ENCODE measurements around the gene IGSF11.
"Not testable (repeated sequence)": the region's sequence is repeated elsewhere in the genome, so short reads cannot be mapped to it uniquely, and the experiment has no call there.

Gene IGSF11

GRCh38 chr3:119034256-119035013 is at the start of gene IGSF11:
Gene IGSF11, minus strand, starts transcription at chr3:119034846. Its CDS starts 264 bp downstream, at chr3:119034582.
- peak; percentile 28 to 37 for DNase-seq (ENCODE audit: low read depth in 2 of 2, low spot score in 1 of 2)

GRCh38 chr3:119080364-119080763 is 45.7 kb upstream of the IGSF11 start:
- DNase-seq (ENCODE audit: low read depth in 2 of 2, low spot score in 1 of 2) = no peak

DNA sequence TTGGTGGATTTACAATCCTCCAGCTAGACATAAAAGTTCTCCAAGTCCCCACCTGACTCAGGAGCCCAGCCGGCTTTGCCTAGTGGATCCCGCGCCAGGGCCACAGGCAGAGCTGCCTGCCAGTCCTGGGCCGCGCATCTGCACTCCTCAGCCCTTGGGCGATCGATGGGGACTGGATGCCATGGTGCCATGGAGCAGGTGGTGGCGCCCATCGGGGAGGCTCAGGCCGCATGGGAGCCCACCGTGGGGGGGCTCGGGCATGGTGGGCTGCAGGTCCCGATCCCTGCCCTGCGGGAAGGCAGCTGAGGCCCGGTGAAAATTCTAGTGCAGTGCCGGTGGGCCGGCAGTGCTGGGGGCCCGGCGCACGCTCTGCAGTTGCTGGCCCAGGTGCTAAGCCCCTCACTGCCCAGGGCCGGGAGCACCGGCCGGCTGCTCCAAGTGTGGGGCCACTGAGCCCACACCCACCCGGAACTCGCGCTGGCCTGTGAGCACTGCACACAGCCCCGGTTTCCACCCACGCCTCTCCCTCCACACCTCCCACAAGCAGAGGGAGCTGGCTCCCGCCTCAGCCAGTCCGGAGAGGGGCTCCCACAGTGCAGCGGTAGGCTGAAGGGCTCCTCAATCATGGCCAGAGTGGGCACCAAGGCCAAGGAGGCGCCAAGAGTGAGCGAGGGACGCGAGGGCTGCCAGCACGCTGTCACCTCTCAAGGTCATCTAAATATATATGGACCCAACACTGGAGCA is 38.8 kb upstream of the IGSF11 start:
- no peak for DNase-seq (ENCODE audit: low read depth in 2 of 2, low spot score in 1 of 2)

- not testable (repeated sequence) for DNase-seq (ENCODE audit: low read depth in 2 of 2, low spot score in 1 of 2)
Measured at GRCh38 chr3:119072451-119072850, 37.8 kb upstream of the IGSF11 start.

DNA sequence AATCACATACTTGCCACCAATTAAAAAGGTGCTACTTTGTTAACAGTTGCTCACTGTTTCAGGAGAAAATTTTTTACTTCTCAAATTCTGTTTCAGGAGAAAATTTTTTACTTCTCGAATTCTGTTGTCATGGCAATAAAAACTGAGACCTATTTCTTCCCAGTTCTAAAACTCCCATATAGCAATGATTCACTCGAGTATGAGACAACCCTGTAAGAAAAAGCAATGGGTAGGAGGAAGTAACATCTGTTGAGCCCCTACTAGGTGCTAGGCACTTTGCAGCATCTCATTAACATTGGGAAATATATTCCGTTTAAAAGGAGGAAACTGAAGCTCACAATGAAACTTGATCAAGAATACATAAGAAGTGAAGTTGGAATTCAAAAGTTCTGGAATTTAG is 35.1 kb upstream of the IGSF11 start:
- DNase-seq (ENCODE audit: low read depth in 2 of 2, low spot score in 1 of 2) = no peak

DNA sequence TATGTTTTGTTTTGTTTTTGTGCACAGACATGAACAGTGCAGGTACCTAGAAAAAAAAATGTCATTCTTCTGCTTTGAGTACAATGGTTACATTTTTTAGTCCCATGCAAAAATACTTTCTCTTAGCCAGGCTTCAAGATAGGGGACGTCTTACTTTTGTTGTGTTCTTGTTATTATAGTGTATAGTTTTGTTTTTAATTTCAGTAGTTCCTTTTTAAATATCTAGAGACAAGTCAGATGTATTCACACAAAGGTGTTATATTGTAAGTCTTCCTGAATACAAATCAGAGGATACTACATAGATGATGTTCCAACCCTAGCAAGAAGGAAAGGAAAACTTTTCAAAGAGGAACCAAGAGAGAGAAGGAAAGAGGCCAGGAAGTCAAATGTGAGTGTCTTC is 28.8 kb upstream of the IGSF11 start:
- DNase-seq (ENCODE audit: low read depth in 2 of 2, low spot score in 1 of 2) = no peak

- DNase-seq (ENCODE audit: low read depth in 2 of 2, low spot score in 1 of 2) = no peak
Measured at GRCh38 chr3:119062892-119063291, 28.2 kb upstream of the IGSF11 start.

DNA sequence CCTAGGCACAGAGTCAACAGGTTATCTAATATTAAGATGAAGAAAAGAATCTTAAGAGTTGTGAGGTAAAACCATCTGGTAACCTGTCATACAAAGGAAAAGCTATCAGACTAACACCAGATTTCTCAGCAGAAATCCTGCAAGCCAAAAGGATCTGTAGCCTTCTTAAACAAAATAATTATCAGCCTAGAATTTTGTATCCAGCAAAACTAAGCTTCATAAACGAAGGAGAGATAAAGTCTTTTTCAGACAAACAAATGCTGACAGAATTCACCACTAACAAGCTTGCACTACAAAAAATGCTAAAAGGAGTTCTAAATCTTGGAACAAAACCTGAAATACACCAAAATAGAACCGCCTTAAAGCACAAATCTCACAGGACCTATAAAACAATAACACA is 9.9 kb upstream of the IGSF11 start:
- no peak for DNase-seq (ENCODE audit: low read depth in 2 of 2, low spot score in 1 of 2)

GRCh38 chr3:119042162-119042561 is 7.5 kb upstream of the IGSF11 start:
- no peak for DNase-seq (ENCODE audit: low read depth in 2 of 2, low spot score in 1 of 2)

GRCh38 chr3:119035014-119035346 is 334 bp upstream of the IGSF11 start:
- no peak for DNase-seq (ENCODE audit: low read depth in 2 of 2, low spot score in 1 of 2)

DNA sequence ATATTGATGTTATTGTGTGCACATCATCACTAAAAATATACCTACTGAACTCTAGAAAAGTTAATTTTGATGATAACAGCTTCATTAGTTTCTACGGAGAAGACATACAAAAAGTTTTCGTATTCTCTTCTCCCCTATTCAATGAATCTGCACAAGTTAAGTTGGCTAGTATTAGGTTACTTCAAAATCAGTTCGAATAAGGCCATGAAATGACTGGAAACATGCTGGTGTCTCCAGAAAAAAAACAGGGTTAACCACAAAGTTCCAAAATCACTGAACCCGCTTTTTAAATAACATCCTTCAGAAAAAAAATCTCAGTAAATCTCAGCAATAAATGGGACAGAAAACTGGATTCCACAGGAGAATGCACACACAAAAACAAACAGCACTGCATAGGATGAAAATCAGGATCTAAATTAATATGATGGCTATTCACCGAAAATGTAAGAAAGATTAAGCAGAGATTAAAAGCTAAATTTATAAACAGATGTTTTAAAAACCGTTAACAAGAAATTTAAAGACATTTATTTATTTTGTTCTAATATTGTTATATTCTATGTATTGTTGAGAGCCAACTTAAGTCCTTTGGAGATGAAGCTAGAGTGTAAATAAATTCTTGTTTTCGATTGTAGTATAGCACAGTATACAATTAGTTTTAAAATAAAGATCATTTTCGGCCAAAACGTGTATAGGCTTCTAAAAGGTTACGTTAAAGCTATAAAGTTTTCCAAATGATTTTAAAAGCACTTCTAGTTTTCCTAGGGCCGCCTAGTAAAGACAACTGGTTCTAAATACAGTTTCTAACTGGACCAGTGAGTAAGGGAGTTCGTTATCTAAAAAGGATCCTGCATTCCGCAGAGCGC is 1.0 kb downstream of the IGSF11 start:
- DNase-seq (ENCODE audit: low read depth in 2 of 2, low spot score in 1 of 2) = no peak

DNA sequence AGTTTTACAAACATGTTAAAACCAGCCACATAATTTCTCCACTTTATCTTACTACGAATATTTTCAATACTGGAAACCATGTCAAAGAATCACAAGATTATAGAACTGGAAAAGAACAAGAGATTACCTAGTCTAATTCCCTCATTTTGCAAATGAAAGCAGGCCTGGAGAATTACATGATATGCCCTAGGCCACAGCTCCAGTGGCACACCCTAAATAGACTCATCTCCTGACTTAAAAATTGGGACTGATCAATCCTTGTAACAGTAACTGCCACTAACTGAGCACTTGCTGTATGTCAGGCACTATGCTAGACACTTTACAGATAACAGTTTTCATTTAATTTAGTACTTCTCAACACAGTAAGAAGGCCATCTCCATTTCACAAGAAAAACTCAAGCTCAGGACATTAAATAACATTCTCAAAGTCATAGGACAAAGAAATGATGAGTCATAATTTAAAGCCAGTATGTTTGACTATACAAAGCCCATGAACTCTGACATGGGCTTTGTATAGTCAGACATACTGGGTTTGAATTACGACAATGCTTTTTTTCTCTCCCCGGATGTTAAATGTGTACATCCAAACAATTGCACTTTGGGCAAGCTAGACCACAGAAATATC is 9.4 kb downstream of the IGSF11 start:
- no peak for DNase-seq (ENCODE audit: low read depth in 2 of 2, low spot score in 1 of 2)

GRCh38 chr3:119019767-119020518 is 14.7 kb downstream of the IGSF11 start:
- DNase-seq (ENCODE audit: low read depth in 2 of 2, low spot score in 1 of 2) = no peak

- no peak for DNase-seq (ENCODE audit: low read depth in 2 of 2, low spot score in 1 of 2)
Measured at GRCh38 chr3:119018690-119019463, 15.8 kb downstream of the IGSF11 start.

- DNase-seq (ENCODE audit: low read depth in 2 of 2, low spot score in 1 of 2) = no peak
Measured at GRCh38 chr3:119015942-119016341, 18.7 kb downstream of the IGSF11 start.

DNA sequence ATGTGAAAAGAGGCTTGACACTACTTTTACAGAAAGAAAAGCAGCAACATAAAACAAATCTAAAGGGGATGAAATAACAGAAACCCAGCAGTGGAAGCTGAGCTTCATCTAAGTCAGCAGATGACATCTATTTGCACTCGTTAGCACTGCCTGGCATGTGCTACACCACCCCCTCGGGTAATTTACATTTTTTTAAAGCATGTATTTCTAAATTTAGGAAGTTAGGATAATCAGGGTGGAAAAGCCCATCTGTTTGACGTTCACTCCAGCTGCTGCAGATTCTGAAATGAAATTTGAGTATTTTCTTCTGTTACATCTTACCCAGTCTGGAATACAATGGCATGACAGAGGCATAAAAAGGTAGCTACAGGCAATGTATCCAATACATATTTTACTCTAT is 20.7 kb downstream of the IGSF11 start:
- no peak for DNase-seq (ENCODE audit: low read depth in 2 of 2, low spot score in 1 of 2)

- DNase-seq (ENCODE audit: low read depth in 2 of 2, low spot score in 1 of 2) = no peak
Measured at GRCh38 chr3:119011528-119011927, 23.1 kb downstream of the IGSF11 start.

GRCh38 chr3:118997190-118997589 is 37.5 kb downstream of the IGSF11 start:
- no peak for DNase-seq (ENCODE audit: low read depth in 2 of 2, low spot score in 1 of 2)

DNA sequence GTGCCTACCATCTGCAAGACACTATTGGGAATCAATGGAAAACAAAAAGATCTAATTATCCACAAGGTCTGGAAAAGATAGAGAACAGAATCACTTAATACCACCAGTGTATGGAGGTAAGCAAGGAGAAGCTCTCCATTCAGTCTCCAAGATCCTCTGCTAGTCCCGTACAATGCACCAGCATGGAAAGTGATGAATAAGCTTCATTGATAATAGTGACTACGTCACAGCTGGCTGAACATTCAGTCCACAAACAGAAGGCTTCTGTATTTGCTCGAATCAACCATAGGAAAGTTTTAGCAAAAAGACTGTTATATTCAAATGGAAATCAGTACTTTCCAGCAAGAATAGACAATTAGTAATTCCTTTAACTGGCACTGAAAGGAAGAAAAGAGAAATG is 42.9 kb downstream of the IGSF11 start:
- DNase-seq (ENCODE audit: low read depth in 2 of 2, low spot score in 1 of 2) = no peak
